ENCODE data around the gene MORN4.

The MORN4 gene

GRCh38 chr10:97575127-97575668, 58.1 kb downstream of the MORN4 start:
- no peak for DNase-seq (ENCODE audit: extremely low spot score)
- CTCF ChIA-PET: interaction anchor here (1.1 to 4.9 kb wide), 7 partner anchors 8 to 156 kb away, joined by 3 to 55 read pairs (median 3); partner anchors contain the start of gene HOGA1
- POLR2A ChIA-PET: no interaction called here
- TF ChIP-seq CTCF (IDR thresholded peaks at IDR 0.05; ENCODE audit: control extremely low read depth, extremely low read depth, low read depth, missing control alignments): no peak

GRCh38 chr10:97574374-97575126, 58.8 kb downstream of the MORN4 start:
- no peak for DNase-seq (ENCODE audit: extremely low spot score)
- CTCF ChIA-PET: interaction anchor here (1.1 to 4.9 kb wide), 5 partner anchors 9 to 157 kb away, joined by 3 to 55 read pairs (median 3); partner anchors contain the start of gene HOGA1

GRCh38 chr10:97573672-97574071, 59.6 kb downstream of the MORN4 start:
- DNase-seq (ENCODE audit: extremely low spot score): no peak
- ChIA-PET CTCF (interaction anchor here (2.5 to 4.9 kb wide), 2 partner anchors 10 to 17 kb away, joined by 19 to 55 read pairs; partner anchors contain the start of genes C10orf62 and HOGA1), POLR2A (no interaction called here)
- TF ChIP-seq CTCF (IDR thresholded peaks at IDR 0.05; ENCODE audit: control extremely low read depth, extremely low read depth, low read depth, missing control alignments): no peak

More at GRCh38 chr10:97574374-97575126, 58.8 kb downstream of the MORN4 start:
- TF ChIP-seq CTCF (IDR thresholded peaks at IDR 0.05; ENCODE audit: control extremely low read depth, extremely low read depth, low read depth, missing control alignments): no peak
- POLR2A ChIA-PET: no interaction called here

GRCh38 chr10:97573021-97573420, 60.3 kb downstream of the MORN4 start:
- POLR2A ChIA-PET: no interaction called here

GRCh38 chr10:97572214-97572989, 60.9 kb downstream of the MORN4 start, which contains the start of gene ANKRD2:
TSS of gene ANKRD2 (plus strand) at chr10:97572779. CDS start at chr10:97572789, 10 bp downstream.
- DNase-seq (ENCODE audit: extremely low spot score): peak; percentile 83
- peak; percentile 82 for TF ChIP-seq CTCF (IDR thresholded peaks at IDR 0.05; ENCODE audit: control extremely low read depth, extremely low read depth, low read depth, missing control alignments)
- ChIA-PET CTCF (interaction anchor here (0.7 to 4.9 kb wide), 28 partner anchors 11 to 164 kb away, joined by 3 to 55 read pairs (median 5); partner anchors contain the start of genes AVPI1, C10orf62, HOGA1 and ZFYVE27), POLR2A (no interaction called here)

More at GRCh38 chr10:97573021-97573420, 60.3 kb downstream of the MORN4 start:
- no peak for DNase-seq (ENCODE audit: extremely low spot score)
- CTCF ChIA-PET: interaction anchor here (1.1 to 4.9 kb wide), 8 partner anchors 10 to 163 kb away, joined by 4 to 55 read pairs (median 10); partner anchors contain the start of genes C10orf62, HOGA1 and ZFYVE27
- TF ChIP-seq CTCF (IDR thresholded peaks at IDR 0.05; ENCODE audit: control extremely low read depth, extremely low read depth, low read depth, missing control alignments): no peak

- ChIA-PET POLR2A (no interaction called here), CTCF (interaction anchor here (0.7 to 4.9 kb wide), 27 partner anchors 10 to 164 kb away, joined by 3 to 55 read pairs (median 5); partner anchors contain the start of genes AVPI1, C10orf62, HOGA1 and ZFYVE27)
- DNase-seq (ENCODE audit: extremely low spot score): no peak
Measured at GRCh38 chr10:97571622-97572021, 61.7 kb downstream of the MORN4 start.

More at GRCh38 chr10:97571622-97572021, 61.7 kb downstream of the MORN4 start:
- TF ChIP-seq CTCF (IDR thresholded peaks at IDR 0.05; ENCODE audit: control extremely low read depth, extremely low read depth, low read depth, missing control alignments): no peak

Data from GM10248 (cell line).